ENCODE data around the gene NAXE. TPM values are rescaled to one million over a fixed set of nuclear protein-coding genes. Genes with fewer than 3 reads are reported as not detected.

Gene NAXE
- total RNA-seq, 1 donor from 2014 or later = 59.6 TPM

DNA sequence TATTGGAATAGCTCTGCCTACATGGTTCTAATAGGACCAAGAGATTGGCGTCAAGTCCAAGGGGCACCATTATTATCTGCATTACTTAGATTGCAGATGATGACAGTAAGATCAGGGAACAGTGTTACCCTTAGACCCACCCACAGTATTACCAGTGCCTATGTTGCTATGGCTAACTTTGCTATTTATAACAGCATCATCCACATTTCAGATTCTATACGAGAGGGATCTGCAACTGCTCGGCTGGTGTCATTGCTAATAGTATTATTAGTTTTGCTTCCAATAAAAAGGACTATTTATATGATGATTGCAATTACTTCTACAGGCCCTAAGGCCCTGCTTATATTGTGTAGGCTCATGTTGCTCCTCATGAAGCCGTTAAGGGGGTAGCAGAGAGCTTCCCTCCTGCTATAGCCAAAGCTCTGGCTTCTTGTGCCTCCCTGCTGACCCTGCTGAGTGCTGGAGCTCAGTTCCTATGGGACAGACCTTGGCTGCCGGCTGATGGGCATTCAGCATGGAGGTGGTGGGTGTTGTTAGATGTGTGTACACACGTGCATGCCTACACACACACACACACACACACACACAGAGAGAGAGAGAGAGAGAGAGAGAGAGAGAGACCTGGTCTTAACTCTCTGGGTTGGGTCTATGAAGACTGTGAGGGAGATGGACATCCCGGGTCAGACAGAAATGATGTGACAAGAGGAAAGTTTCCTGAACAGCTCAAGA lies 51.6 kb downstream of the NAXE start:
- DNase-seq (ENCODE audit: low spot score) = no peak
- H3K4me1 Mint-ChIP-seq (ENCODE audit: low read depth) = peaks cover 23% of the 10 kb centered on the region

GRCh38 chr1:156643778-156644092 lies 52.2 kb downstream of the NAXE start:
- TF ChIP-seq, protein P1, sequence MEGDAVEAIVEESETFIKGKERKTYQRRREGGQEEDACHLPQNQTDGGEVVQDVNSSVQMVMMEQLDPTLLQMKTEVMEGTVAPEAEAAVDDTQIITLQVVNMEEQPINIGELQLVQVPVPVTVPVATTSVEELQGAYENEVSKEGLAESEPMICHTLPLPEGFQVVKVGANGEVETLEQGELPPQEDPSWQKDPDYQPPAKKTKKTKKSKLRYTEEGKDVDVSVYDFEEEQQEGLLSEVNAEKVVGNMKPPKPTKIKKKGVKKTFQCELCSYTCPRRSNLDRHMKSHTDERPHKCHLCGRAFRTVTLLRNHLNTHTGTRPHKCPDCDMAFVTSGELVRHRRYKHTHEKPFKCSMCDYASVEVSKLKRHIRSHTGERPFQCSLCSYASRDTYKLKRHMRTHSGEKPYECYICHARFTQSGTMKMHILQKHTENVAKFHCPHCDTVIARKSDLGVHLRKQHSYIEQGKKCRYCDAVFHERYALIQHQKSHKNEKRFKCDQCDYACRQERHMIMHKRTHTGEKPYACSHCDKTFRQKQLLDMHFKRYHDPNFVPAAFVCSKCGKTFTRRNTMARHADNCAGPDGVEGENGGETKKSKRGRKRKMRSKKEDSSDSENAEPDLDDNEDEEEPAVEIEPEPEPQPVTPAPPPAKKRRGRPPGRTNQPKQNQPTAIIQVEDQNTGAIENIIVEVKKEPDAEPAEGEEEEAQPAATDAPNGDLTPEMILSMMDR (IDR thresholded peaks at IDR 0.05) = no peak

More for the DNA sequence above, 51.6 kb downstream of the NAXE start:
- H3K27me3 Mint-ChIP-seq (ENCODE audit: low read depth) = peaks cover 69% of the 10 kb centered on the region
- no peaks in the 10 kb centered on the region for H3K9me3 Mint-ChIP-seq (ENCODE audit: low read depth)
- no peak overlapping the region for H3K27ac Mint-ChIP-seq (ENCODE audit: unreplicated experiment)
- H3K4me3 Mint-ChIP-seq (ENCODE audit: unreplicated experiment) = no peak overlapping the region
- TF ChIP-seq, protein P1 (IDR thresholded peaks at IDR 0.05) = no peak
- peaks cover 2% of the 10 kb centered on the region for H3K36me3 Mint-ChIP-seq (ENCODE audit: low read depth)

More at GRCh38 chr1:156643778-156644092, 52.2 kb downstream of the NAXE start:
- H3K27ac Mint-ChIP-seq (ENCODE audit: unreplicated experiment) = no peak overlapping the region
- H3K4me1 Mint-ChIP-seq (ENCODE audit: low read depth) = peaks cover 23% of the 10 kb centered on the region
- peaks cover 2% of the 10 kb centered on the region for H3K36me3 Mint-ChIP-seq (ENCODE audit: low read depth)
- no peak overlapping the region for H3K4me3 Mint-ChIP-seq (ENCODE audit: unreplicated experiment)
- DNase-seq (ENCODE audit: low spot score) = no peak
- peaks cover 67% of the 10 kb centered on the region for H3K27me3 Mint-ChIP-seq (ENCODE audit: low read depth)
- H3K9me3 Mint-ChIP-seq (ENCODE audit: low read depth) = no peaks in the 10 kb centered on the region

Other genes starting within 250 kb of the NAXE start
- not detected in 3 replicates for gene RHBG, start 222.6 kb upstream of the NAXE start, total RNA-seq
- gene MEF2D, start 91.0 kb upstream of the NAXE start, total RNA-seq = 42.3 to 64.7 TPM (median 62.0 TPM) in 3 replicates
- 6.8 to 10.8 TPM (median 9.8 TPM) in 3 replicates for gene IQGAP3, start 19.2 kb upstream of the NAXE start, total RNA-seq
- not detected in 3 replicates for gene TTC24, start 12.1 kb upstream of the NAXE start, total RNA-seq
- gene GPATCH4, start 9.7 kb downstream of the NAXE start, total RNA-seq = 14.4 to 21.6 TPM (median 16.4 TPM) in 3 replicates
- 0.36 TPM in 1 of 3 replicates, not detected in the others for gene HAPLN2, start 27.6 kb downstream of the NAXE start, total RNA-seq
- 1.3 TPM in 1 of 3 replicates, not detected in the others for gene BCAN, start 50.3 kb downstream of the NAXE start, total RNA-seq
- 6.0 to 11.6 TPM (median 6.9 TPM) in 3 replicates for gene NES, start 85.6 kb downstream of the NAXE start, total RNA-seq
- 88.7 to 193 TPM (median 93.5 TPM) in 3 replicates for gene CRABP2, start 113.8 kb downstream of the NAXE start, total RNA-seq
- gene METTL25B, start 136.7 kb downstream of the NAXE start, total RNA-seq = 11.4 to 17.1 TPM (median 14.1 TPM) in 3 replicates
- 22.3 to 45.7 TPM (median 23.7 TPM) in 3 replicates for gene ISG20L2, start 137.0 kb downstream of the NAXE start, total RNA-seq
- gene MRPL24, start 149.3 kb downstream of the NAXE start, total RNA-seq = 38.6 to 58.3 TPM (median 40.3 TPM) in 3 replicates
- gene HDGF, start 159.9 kb downstream of the NAXE start, total RNA-seq = 136 to 143 TPM (median 140 TPM) in 3 replicates
- 57.0 to 61.7 TPM (median 60.9 TPM) in 3 replicates for gene PRCC, start 175.8 kb downstream of the NAXE start, total RNA-seq
- not detected in 3 replicates for gene SH2D2A, start 225.1 kb downstream of the NAXE start, total RNA-seq

Measured in chondrocyte (in vitro differentiated cells).